CD4-positive, alpha-beta T cell treated with Interferon gamma for 1 hour (primary cell): ENCODE measurements around the gene GALNS.
A peak's percentile ranks its signal among the peaks of the same experiment; 100 is the strongest.

Experiments used
- DNase-seq: peaks from one replicate; pipeline ENCODE4 v3.0.0-alpha.2; 2020

The GALNS gene

DNA sequence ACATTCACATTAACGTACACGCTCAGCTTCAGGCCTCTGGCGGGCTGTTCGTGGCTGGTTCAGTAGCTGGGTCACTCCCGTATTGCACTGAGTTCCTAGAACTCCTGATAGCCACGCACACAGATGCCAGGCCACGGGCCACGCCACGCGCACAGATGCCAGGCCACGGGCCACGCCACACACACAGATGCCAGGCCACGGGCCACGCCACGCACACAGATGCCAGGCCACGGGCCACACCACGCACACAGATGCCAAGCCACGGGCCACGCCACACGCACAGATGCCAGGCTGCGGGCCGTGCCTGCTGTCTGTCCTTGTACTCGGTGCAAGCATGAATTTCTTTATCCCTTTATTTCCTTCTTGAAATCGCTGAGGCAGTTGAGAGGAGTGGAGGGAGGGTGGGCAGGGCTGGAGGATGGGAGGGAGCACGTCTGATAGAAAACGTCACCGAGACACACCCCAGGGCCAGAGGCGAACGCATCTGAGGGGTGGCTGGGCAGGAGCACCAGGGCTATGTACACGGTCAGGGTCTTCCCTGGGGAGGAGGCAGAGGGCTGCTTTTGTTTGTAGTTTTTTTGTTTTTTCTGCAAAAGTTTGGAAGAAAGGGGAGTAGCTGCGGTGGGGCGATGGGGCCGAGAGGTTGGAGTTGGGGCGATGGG lies 18.3 kb upstream of the GALNS start:
- no peak for DNase-seq

DNA sequence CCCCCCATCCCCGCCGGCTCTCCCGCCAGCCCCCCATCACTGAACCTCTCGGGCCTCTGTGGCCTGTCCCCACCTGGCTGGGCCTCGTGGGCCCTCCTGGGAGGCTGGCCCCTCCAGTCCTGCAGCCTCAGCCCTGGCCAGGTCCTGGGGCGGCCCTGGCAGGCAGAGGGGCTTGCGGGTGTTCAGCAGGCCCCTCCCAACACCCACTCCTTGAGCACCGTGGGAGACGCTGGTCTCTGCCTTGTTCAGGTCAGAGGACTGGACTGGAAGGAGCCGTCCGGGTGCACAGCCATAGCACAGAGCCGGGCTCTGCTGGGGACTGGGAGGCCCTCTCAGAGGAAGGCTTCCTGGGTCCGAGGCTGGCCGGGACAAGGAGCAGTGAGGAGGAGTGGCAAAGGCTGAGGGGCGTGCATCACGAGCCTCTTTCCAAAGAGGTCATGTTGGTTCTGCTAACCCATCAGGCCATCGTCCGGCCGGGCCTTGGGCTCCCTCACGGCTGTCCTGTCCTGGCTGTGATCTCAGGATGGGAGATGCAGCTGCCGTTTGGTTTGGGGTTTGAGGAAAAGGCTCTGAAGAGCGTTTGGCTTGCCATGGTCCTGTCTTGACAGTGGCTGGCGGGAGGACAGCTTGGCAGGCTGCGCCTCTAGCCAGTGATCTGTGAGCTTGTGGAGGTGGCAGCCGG lies 16.0 kb upstream of the GALNS start:
- no peak for DNase-seq

DNA sequence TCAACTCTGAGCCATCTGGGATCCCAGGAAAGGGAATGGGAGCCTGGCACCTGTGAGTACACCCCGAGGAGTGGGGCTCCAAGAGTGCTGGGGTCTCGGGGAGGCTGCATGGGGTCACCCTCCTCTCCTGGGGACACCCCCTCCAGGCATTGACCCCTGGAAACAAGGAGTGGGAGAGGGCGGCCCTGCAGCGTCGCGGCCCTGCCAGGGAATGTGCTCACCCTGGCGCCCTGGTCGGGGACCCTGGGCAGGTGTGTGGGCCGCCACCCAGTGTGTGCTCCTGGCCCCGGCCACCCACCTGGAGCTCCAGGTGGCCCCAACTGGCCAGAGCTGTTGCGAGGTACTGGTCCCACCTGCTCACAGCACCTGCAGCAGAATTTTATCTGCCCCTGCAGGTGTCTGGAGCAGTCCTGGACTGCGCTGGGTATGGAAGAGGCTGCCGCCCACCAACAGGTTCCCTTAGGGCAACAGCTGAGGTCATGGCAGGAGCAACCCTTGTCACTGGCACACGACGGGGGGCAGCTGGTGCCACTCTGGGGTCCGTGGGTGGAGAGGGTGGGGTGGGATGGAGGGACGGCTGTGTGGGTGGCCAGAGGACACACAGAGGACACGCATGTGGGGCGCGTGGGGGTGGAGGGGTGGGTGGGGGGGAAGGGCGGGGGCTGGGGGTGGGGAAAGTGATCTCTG lies 15.1 kb upstream of the GALNS start:
- no peak for DNase-seq

DNA sequence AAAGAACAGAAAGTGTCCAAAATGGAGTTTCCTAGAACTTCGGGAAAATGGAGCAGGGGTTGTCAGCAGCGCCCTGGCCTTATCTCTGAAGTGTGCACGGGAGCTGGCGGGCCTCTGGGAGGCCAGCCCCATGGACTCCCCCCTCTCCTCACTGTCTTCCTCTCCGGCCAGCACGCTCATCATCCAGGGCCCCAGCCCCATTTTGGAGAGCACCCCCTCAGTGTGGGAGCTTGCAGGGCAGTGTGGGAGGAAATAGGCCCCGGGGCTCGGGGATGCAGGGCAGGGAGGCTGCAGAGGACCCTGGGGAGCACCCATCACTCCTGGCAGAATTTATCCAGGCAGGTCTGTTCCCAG lies 14.6 kb upstream of the GALNS start:
- no peak for DNase-seq

DNA sequence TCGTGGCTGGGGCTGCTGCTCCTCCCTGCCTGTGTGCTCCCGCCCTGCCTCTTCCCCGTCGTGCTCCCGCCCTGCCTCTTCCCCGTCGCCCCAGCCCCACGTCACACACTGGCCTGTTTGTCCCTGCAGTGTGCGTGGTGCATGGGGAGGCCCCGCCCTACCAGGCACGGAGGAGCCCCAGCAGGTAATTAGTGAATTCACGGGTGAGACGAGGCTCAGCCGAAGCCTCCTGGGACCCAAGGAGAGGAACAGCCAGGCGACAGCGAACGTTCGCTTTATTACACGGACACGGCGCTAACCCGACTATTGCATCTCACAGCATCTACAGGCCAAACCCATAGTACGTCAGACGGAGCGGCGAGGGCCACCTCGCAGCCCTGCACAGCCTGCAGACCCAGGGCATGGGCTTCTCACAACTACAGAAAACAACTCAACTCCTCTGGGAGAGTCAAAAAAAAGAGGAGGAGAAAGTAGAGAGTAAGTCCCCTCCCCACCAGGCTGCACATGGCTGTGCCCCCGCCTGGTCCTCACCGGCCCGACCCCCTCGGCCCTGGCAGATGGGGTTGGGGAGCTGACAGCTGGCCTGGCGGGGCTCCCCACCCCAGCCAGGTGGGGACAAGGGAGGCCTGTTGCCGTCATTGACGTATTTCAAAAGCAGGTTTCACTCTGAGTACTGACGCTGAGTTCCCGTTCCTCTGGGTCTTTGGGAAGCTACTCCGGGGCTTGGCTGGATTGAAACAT lies 14.0 kb upstream of the GALNS start:
- DNase-seq, result no peak

DNA sequence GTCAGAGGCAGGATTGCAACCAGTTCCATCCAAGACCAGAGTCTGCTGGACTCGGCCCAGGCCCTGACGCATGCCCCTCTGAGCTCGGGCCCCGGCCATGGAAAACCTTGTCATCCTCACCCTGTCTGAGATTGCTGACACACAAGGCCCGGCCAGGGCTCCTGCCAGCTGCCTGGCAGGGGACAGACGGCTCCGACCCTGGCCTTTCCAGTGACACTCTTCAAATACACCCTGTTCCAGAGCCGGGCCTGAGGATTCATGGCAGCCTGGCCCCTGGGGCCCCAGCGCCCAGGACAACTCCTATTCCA lies 12.9 kb upstream of the GALNS start:
- DNase-seq, result no peak

DNA sequence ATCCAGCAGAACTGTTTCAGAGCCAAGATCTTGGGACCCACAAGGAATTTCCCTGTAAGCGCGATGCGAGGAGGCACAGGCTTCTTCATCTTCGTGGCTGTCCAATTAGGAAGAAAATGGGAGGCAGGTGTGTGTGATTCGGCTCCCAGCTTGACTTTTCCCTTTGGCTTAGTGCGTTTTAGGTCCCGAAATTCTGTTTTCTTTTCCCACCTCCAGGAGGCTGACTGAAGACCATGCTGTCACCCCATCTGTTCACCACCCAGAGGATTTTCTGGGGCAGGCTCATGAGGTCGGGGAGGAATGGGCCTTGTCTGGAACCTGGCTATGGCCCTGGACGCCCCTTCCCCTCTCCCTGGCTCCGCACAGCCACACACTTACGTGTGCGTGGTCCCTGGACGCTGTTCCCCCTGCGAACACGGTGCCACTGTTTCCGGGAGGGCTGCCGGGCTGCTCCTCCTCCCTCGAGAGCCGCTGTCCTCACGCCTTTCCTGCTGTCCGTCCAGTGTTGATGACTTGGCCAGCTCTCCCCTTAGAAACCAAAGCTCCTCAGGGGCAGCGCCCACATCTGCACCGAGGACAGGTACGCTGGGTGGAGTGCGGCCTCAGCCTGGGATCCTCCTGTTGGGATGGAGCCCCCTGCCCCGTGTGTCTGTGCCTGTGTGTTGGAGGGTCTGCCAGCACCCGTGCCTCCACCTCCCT lies 12.4 kb upstream of the GALNS start:
- DNase-seq, result no peak

DNA sequence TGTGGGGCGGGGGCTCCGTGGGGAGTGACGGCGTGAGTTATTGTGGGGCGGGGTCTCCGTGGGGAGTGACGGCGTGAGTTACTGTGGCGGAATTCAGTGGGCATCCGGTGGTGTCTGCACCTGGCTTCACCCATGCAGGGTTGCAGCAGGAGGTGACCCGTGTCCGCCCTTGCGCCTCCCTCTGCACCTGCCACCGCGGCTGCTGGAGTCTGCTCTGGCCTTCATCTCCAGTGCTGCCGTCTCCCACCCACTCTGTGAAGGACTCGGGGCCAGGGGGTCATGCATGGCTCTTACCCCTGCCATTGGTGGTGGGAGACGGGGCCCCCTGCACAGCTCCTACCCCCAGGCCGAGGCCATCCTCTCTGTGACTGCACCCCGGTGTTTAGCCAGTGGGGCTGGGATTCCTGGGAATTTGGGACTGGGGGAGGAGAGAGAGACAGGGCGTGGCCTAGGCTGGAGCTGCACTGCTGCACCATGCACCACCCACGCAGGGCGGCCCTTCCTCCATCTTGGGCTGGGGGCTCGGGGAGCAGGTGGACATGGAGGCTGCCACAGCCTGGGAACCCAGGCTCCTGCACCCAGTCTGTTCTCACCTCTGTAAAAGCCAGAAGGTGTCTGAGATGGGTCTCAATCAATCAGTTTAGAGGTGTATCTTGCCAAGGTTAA lies 11.0 kb upstream of the GALNS start:
- DNase-seq, result no peak

DNA sequence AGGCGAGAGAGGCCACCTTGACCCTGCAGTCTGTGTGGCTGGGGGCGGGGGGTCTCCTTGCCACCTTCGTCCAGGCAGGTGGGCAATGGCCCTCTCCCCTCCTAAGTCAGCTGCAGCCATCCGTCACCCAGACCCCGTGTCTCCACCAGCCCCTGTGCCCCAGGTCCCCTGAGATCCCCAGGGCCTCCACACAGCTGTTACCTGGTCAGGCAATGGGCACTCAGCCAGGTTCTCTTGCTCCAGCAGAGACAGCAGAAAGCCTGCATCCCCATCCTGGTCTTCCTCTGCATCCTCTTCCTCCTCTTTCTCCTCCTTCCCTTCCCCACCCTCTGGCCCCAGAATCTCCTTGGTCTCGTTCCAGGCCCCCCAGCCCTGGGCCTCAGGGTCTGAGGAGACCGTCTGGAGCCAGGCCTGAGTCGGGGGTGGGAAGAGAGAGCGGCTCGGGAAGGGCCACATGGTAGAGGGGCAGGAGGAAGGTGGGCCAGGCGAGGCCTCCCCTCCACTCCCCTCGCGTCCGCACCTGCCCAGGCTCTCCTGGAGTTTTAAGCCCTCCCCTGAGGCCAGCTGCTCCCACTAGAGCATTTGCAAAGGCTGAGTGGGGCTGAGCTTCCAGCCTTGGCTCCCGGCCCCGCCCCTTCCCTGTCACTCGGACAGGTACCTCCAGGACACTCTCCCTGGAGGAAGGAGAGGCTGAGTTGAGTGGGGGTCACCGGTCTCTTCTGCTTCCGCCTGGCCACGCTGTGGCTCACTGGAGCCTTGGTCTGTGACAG lies 9.6 kb upstream of the GALNS start, which contains the start of gene PABPN1L:
Gene PABPN1L (minus strand): TSS at position 510 of the 770 bp plus-strand sequence. CDS start 54 bp downstream, at position 456.
- no peak for DNase-seq

DNA sequence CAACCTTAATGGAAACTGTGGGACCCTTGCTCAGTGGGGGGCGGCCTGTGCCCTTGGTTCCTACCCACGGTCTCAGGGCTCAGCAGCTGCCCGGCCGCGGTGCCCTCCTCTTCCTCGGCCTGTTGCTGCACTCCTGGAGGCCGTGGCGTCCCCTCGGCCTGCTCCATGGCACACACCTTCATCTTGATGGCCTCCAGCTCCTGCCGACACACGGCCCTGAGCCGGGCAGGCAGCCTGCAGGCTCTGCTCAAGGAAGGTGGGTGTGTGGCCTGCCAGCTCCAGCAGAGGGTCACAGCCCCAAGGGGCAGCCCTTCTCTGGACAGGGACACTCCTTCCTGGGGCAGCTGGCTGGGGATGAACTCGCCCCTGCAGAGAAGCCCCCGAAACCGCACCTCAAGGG lies 9.0 kb upstream of the GALNS start:
- DNase-seq, result no peak

DNA sequence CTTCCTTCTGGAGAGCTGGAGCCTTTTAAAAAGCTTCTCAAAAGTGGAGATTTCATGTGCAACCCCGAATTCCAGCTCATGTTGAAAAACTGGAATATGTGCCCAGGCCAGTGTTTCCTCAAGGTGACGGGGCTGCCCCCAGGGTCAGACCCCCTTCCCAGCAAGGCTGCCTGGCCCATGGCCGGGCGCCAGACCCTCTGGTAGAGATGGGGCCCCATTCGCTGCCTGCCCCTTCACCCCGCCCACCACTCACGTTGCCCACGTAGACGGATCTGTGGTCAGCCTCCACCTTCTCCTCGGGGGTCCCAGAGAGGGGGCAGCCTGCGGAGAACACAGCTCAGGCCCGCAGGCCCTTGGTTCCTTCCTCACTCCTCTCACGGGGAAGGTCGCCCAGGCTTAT lies 8.6 kb upstream of the GALNS start:
- no peak for DNase-seq

DNA sequence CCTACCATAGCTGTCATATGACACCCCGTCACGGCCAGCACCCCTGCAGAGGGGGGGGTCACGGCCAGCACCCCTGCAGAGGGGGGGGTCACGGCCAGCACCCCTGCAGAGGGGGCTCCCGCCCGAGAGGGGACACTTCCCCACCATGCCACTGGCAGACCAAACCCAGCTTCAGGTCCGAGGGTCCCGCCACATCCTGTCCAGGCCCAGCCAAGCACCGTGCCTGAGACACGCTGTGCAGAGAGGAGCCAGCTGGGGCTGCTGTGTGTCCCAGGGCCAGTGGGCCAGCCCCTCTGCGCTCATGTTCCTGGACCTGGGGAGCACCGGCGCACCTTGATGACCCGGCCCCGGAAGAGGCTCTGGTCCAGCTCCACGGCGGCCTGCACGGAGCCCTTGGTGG lies 7.8 kb upstream of the GALNS start:
- DNase-seq, result no peak

DNA sequence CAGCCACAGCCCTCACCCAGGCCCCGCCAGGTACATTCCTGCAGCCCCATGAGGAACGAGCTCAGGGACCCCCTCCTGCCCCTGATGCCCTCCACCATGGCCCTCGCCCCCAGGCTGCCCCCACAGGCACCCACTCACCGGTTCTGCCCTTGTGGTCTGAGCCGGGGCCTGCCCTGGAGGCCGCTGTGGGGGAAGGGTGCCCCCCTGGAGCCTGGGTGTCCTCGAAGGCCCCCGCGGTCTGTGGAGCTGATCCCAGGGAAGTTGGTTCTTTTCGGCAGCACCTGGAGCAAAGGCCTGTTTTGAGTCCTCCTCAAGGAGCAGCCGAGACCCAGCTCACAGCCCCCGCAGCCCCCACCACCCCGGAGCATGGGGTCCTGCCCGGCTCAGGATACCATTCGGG lies 7.4 kb upstream of the GALNS start:
- DNase-seq, result no peak

DNA sequence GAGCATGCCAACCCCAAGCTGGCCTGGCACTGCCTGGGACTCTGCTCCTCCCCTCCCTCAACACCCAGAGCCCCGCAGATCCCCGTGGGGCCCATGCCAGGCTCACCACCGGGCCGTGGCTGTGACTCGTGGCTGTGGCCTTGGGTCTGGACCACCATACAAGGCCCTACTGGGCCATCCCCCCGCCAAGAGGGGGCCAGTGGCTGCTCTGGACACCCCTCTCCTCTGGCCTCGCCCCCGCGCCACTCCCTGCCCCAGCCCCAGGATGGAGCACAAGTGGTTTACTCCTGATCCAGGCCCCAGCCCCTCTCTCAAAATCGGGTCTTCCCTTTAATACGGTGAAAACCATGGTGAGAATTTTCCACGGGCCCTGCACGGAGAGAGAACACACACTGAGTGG lies 6.7 kb upstream of the GALNS start:
- DNase-seq, result no peak

DNA sequence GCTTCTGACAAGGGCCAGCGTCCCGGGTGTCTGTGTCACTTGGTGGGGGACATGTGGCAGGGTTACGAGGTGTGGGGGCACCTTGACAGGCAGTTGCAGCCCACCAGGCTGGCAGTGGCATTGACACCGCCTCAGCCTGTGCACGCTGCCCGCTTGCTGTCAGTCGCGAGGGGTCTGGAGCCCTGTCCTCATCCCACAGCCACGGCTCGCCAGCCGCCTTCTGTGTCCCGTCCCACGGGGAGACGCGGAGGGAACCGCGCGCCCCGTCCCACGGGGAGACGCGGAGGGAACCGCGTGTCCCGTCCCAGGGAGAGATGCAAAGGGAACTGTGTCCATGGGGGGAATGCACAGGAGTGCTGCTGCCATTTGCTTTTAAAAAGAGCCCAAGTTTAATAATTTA lies 6.2 kb upstream of the GALNS start:
- DNase-seq, result no peak

DNA sequence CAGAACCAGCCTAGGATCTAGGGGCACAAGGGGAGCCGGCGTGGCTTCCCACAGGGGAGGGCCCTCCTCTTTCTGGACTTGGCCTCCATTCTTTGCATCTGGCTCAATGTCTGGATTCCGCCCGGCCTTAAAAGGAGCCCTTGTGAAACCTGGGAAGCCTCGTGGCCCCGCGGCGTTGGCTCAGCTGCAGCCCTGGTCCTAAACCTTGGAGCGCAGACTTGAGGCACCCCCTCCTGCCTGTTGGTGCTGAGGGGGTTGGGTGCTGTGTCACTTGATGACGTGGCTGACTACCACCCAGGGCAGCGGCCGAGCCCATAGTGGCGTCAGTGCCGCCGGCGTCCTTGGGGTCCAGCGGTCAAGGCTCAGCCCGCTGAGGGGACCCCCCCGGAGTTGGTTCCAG lies 4.6 kb upstream of the GALNS start:
- no peak for DNase-seq

DNA sequence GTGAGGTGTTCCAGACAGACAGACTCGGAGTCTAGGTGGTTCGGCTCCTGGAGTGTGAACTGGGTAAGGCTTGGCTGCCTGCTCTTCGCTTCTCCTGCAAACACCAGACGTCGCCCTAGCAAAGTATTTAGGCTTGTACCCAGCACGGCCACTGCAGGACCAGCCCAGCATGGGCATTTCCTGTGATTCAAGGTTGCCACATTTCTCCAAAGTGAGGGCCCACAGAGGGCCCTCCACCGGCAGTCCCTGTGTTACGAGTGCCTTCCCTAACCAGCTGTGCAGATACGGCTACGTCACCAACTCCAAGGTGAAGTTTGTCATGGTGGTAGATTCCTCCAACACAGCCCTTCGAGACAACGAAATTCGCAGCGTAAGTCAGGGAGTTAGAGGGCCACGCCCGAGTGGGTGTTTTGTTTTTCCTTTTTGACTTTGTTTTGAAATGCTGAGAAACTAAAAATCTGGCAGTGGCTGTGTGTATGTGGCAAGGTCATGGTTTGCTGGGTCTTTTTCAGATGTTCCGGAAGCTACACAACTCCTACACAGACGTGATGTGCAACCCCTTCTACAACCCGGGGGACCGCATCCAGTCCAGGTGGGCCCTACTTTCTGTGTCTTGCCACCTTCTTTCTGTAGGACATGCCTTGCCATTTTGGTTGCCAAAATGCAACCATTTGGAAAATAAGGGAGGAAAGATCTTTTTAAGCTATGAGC lies 2.8 kb upstream of the GALNS start:
- DNase-seq, result no peak

DNA sequence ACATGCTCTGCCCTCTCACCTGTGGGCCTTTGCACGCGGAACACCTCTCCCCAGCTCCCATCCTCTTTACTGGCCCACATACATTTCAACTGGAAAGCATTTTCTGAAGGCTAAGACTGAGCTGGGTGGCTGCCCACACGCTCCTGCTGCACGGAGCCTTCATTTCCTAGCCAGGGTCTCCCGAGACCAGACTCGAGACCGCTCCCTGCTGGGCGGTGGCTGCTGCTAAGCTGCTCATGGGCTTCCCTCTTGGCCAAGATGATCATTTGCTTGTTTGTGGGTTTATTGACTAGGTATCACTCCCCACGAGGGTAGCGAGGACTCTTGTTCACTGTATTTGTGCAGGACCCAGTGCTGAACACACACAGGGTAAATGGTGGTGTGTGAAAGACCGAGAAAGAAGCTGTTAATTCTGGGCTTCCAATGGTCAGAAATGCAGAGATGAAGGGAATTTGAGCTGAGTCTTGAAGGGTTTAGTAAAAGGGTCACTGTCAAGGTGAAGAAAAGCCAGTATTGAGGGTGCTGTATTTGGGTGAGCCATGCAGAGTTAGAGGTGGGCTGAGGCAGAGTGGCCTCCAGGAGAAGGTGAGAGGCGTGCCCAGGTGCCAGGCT lies 1.1 kb upstream of the GALNS start:
- peak; percentile 74 for DNase-seq

DNA sequence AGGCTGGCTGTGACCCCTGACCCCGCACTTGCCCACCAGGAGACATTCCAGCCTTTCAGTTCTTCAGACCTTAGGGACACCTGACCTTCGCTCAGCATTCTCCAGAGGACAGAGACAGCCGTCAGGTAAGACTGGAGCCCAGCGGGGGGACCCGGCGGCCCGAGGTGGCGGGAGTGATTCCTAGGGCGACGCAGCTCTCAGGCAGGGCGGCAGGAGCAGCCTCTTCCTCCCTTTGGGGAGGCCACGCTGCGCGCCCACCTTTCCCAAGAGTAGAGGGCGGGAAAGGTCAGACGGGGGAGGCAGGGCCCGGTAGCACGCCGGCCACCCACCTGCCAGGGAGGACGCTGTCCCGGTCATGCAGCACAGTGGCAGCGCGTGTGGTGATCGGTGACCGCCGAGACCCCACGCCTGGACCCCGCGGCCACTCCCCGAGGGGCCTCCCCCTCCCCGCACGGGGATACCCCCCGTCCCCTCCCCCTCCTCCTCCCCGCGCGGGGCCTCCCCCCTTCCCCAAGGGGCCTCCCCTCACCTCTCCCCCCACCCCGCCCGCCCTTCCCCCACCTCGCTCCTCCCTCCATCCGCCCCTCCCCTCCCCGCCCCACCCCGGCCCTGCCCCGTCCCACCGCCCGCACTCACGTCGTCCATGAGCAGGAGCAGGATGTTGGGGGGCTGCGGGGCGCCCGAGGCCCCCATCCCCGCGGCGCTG lies 472 bp downstream of the GALNS start:
- no peak for DNase-seq

DNA sequence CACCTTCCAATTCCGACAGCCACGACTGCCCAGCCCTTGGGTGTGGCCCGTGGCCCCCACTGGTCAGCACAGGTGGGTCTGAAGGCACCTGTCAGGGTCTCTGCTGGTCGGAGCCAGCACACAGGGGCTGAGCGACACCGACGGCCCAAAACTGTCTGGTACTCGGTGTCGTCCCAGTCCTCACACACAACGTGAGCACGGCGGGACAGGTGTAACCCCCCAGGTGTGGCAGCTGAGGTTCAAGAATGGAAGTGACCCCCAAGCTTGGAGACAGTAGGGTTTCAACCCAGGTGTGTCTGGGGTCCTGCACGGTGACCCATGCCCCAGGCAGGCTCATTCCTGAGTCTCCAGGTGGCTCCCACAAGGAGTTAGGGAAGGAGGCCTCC lies 1.0 kb downstream of the GALNS start:
- no peak for DNase-seq
